ENCODE measurements around the gene RILPL1. TPM values are rescaled to one million over a fixed set of nuclear protein-coding genes. Genes with fewer than 3 reads are reported as not detected.
"Not testable (repeated sequence)": the region's sequence is repeated elsewhere in the genome, so short reads cannot be mapped to it uniquely, and the experiment has no call there.

Gene RILPL1
- total RNA-seq, 1 experiment from 2014 or later, result 21.5 TPM

DNA sequence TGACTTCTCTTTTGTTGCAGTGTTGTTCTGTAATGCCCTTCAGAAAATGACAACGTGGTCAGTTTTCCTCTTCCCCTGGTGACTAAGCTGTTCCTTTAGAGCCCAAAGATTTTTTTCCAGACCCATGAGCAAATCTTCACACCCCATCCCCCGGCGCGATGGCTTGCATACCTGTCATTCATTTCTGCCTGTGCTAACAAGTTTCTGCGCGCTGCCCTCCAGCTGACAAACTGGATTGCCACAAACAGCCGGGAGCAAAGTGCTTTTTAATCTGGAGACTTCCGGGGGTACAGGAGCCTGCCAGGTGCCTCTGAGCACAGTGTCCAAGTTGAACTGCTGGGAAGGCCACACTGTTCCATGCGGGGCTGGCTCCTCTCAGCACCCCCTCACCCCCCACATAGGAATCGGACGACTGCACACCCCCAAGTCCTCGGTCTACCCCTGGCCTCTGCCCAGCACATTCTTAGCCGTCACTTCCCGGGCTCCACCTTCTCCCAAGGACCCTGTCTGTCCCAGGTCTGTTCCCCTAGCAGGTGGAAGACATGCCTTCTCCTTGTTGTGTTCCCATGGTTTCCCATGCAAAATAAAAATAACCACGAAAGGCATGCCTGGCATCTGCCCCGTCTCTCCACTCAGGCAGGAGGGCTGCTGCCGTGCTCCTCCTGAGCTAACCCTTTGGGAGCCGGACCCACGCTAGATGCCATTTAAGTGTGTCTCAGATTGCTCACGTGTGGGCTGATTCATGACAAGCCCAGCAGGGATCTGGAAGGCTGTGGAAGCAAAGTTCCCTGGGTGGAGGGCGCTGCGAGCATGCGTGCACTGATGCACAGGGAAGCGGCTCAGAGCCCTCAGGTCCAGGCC lies 14.1 kb downstream of the RILPL1 start:
- Mint-ChIP-seq H3K9me3 (ENCODE audit: unreplicated experiment) (no peaks in the 10 kb centered on the region), H3K36me3 (ENCODE audit: insufficient read depth, unreplicated experiment) (peaks cover 41% of the 10 kb centered on the region), H3K4me3 (ENCODE audit: unreplicated experiment) (peak overlapping the region; percentile 64), H3K27ac (ENCODE audit: low read depth, unreplicated experiment) (peak overlapping the region; percentile 99), H3K27me3 (ENCODE audit: insufficient read depth, unreplicated experiment) (no peaks in the 10 kb centered on the region), H3K4me1 (ENCODE audit: insufficient read depth, unreplicated experiment) (peaks cover 19% of the 10 kb centered on the region)
- intact Hi-C loops (cut with micrococcal nuclease), result no loop called here
- POLR2A ChIA-PET, result interaction anchor here (0.6 to 3.5 kb wide), 16 partner anchors 10 to 307 kb away, joined by 3 to 28 read pairs (median 4); partner anchors contain the start of genes KMT5A, RILPL1 and SNRNP35
- TF ChIP-seq, protein P1, sequence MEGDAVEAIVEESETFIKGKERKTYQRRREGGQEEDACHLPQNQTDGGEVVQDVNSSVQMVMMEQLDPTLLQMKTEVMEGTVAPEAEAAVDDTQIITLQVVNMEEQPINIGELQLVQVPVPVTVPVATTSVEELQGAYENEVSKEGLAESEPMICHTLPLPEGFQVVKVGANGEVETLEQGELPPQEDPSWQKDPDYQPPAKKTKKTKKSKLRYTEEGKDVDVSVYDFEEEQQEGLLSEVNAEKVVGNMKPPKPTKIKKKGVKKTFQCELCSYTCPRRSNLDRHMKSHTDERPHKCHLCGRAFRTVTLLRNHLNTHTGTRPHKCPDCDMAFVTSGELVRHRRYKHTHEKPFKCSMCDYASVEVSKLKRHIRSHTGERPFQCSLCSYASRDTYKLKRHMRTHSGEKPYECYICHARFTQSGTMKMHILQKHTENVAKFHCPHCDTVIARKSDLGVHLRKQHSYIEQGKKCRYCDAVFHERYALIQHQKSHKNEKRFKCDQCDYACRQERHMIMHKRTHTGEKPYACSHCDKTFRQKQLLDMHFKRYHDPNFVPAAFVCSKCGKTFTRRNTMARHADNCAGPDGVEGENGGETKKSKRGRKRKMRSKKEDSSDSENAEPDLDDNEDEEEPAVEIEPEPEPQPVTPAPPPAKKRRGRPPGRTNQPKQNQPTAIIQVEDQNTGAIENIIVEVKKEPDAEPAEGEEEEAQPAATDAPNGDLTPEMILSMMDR (IDR thresholded peaks at IDR 0.05; ENCODE audit: unreplicated experiment), result no peak
- CTCF ChIA-PET, result interaction anchor here (0.6 to 3.2 kb wide), 7 partner anchors 10 to 611 kb away, joined by 3 to 10 read pairs (median 3); partner anchors contain the start of genes DDX55 and TMED2
- peak; percentile 94 for DNase-seq (ENCODE audit: unreplicated experiment)
- no TSS peak for BruUV-seq (replicated peaks)

DNA sequence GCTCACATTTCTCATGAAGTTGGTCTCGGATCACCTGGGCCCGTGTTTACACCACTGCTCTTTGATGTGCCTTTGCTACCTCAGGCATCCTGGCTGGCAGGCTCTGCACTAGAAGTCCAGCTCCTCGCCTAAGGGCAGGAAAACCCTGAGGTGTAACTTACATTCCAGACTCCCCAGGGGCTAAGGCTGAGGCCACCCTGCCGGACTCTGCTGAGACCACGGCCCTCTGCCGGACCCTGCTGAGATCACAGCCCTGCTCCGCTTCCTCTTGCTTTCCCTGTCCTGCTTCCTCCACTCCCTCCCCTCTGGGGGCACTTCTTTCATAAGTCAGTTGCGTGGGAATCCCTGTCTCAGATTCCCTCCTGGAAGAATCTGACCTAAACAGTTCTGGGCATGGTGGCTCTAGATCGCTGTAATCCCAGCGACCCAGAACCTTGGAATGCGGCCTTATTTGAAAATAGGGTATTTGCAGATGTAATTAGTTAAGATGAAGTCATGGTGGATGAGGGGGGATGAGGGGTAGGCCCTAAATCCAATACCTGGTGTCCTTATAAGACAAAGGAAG lies 17.2 kb downstream of the RILPL1 start:
- H3K36me3 Mint-ChIP-seq (ENCODE audit: insufficient read depth, unreplicated experiment), result peaks cover 32% of the 10 kb centered on the region
- POLR2A ChIA-PET, result interaction anchor here (0.6 kb wide), 1 partner anchor 16 kb away, joined by 3 read pairs; no protein-coding TSS in a partner anchor
- BruUV-seq (replicated peaks), result no TSS peak
- no peaks in the 10 kb centered on the region for H3K27me3 Mint-ChIP-seq (ENCODE audit: insufficient read depth, unreplicated experiment)
- no peak for DNase-seq (ENCODE audit: unreplicated experiment)
- TF ChIP-seq, protein P1 (IDR thresholded peaks at IDR 0.05; ENCODE audit: unreplicated experiment), result no peak
- CTCF ChIA-PET, result interaction anchor here (0.6 kb wide), 1 partner anchor 46 kb away, joined by 3 read pairs; no protein-coding TSS in a partner anchor
- intact Hi-C loops (cut with micrococcal nuclease), result no loop called here
- H3K4me1 Mint-ChIP-seq (ENCODE audit: insufficient read depth, unreplicated experiment), result peaks cover 19% of the 10 kb centered on the region
- H3K4me3 Mint-ChIP-seq (ENCODE audit: unreplicated experiment), result no peak overlapping the region
- H3K27ac Mint-ChIP-seq (ENCODE audit: low read depth, unreplicated experiment), result no peak overlapping the region
- no peaks in the 10 kb centered on the region for H3K9me3 Mint-ChIP-seq (ENCODE audit: unreplicated experiment)

DNA sequence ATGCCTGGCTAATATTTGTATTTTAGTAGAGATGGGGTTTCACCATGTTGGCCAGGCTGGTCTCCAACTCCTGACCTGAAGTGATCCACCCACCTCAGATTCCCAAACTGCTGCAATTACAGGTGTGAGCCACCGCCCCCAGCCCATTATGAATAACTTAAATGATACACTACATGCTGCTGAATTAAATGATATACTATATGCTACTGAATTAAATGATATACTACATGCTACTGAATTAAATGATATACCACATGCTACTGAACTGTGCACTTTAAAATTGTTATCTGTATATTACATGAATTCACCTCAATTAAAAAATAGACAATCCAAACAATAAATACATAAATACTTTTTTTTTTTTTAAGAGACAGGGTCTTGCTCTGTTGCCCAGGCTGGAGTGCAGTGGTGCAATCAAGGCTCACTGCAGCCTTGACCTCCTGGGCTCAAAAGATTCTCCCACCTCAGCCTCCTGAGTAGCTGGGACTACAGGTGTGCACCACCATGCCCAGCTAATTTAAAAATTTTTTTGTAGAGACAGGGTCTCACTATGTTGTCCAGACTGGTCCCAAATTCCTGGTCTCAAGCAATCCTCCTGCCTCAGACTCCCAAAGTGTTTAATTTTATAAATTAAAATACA lies 18.8 kb downstream of the RILPL1 start:
- H3K36me3 Mint-ChIP-seq (ENCODE audit: insufficient read depth, unreplicated experiment), result peaks cover 32% of the 10 kb centered on the region
- H3K27ac Mint-ChIP-seq (ENCODE audit: low read depth, unreplicated experiment); H3K27me3 Mint-ChIP-seq (ENCODE audit: insufficient read depth, unreplicated experiment); H3K9me3 Mint-ChIP-seq (ENCODE audit: unreplicated experiment); POLR2A ChIA-PET; BruUV-seq (replicated peaks); intact Hi-C loops (cut with micrococcal nuclease); H3K4me3 Mint-ChIP-seq (ENCODE audit: unreplicated experiment); CTCF ChIA-PET; DNase-seq (ENCODE audit: unreplicated experiment): not testable (repeated sequence)
- peaks cover 15% of the 10 kb centered on the region for H3K4me1 Mint-ChIP-seq (ENCODE audit: insufficient read depth, unreplicated experiment)

DNA sequence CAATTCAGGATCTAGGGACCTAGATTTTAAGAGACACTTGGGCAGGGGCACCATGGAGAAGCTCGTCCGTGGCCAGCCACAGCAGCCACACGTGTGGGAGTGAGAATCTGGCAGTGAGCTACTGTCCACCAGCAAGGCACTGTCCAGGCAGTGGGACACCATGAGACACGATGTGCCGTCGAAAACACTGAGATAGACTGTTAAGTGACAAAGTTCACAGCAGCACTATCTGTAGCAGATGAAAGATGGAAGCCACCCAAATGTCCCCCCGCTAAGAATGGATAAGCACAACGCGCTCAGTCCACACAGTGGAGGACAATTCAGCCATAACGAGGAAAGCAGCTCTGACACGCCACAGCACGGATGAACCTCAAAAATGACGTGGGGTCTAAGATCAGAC lies 19.7 kb downstream of the RILPL1 start:
- CTCF ChIA-PET, result no interaction called here
- no TSS peak for BruUV-seq (replicated peaks)
- no peak for DNase-seq (ENCODE audit: unreplicated experiment)
- TF ChIP-seq, protein P1 (IDR thresholded peaks at IDR 0.05; ENCODE audit: unreplicated experiment), result no peak
- Mint-ChIP-seq H3K27ac (ENCODE audit: low read depth, unreplicated experiment) (no peak overlapping the region), H3K36me3 (ENCODE audit: insufficient read depth, unreplicated experiment) (peaks cover 30% of the 10 kb centered on the region), H3K4me1 (ENCODE audit: insufficient read depth, unreplicated experiment) (peaks cover 9% of the 10 kb centered on the region), H3K4me3 (ENCODE audit: unreplicated experiment) (no peak overlapping the region), H3K9me3 (ENCODE audit: unreplicated experiment) (no peaks in the 10 kb centered on the region), H3K27me3 (ENCODE audit: insufficient read depth, unreplicated experiment) (no peaks in the 10 kb centered on the region)
- POLR2A ChIA-PET, result no interaction called here
- intact Hi-C loops (cut with micrococcal nuclease), result no loop called here

Measured in MCF 10A (cell line).